Panc1 (cell line): ENCODE measurements around the gene UBAC1.

Experiments
- SIN3A ChIP-seq: IDR thresholded peaks from 2 replicates; pipeline ENCODE4 v1.6.1; 2012; ENCODE audit warnings: low read depth, mild to moderate bottlenecking, low read length, moderate library complexity, borderline replicate concordance; ENCODE audit not compliant: insufficient read depth
- TF ChIP-seq, protein P1 (sequence below): fragments of 450-650 bp; IDR thresholded peaks from 2 replicates; pipeline ENCODE4 v1.5.1; 2017; ENCODE audit warnings: mild to moderate bottlenecking
- TF ChIP-seq, protein P2 (sequence below), 2 experiments: IDR thresholded peaks; 2 replicates each; pipeline ENCODE4 v1.6.1; 2011 to 2012; ENCODE audit warnings: low read depth in 2 of 2, control low read depth in 1 of 2, low read length in 1 of 2, mild to moderate bottlenecking in 1 of 2, moderate library complexity in 1 of 2; ENCODE audit not compliant: insufficient read depth in 1 of 2

DNA sequence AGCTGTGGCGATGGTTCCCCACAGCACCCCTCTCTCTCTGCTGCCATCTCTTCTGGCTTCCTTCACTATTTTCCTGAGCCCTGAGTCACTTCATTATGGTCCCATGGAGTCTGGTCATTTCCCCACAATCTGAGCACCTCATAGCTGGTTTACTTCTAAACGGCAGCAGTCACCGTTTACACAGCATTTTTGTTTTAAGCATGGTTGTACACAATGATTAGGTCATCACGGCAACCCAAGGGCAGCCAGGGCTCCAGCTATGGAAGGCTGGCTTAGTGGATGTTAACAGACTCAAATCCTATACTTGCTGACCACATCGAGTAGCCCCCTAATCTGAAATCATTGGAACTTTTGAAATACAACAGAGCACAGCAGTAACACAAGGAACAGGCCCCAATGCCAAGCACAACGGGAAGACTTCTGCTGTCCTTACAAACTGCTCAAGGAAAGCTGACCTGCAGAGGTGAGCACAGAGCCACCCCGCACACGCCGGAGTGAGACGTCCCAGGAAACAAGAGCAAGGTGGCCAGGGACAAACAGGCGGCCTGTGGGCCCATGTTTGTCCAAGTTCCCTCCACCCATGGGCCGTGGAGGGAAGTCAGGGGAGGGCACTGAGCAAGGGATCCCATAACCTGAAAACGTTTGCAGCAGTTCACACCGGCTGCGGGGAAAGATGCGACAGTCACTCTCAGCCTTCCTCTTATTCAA lies 76.7 kb downstream of the UBAC1 start:
- TF ChIP-seq, protein P1, sequence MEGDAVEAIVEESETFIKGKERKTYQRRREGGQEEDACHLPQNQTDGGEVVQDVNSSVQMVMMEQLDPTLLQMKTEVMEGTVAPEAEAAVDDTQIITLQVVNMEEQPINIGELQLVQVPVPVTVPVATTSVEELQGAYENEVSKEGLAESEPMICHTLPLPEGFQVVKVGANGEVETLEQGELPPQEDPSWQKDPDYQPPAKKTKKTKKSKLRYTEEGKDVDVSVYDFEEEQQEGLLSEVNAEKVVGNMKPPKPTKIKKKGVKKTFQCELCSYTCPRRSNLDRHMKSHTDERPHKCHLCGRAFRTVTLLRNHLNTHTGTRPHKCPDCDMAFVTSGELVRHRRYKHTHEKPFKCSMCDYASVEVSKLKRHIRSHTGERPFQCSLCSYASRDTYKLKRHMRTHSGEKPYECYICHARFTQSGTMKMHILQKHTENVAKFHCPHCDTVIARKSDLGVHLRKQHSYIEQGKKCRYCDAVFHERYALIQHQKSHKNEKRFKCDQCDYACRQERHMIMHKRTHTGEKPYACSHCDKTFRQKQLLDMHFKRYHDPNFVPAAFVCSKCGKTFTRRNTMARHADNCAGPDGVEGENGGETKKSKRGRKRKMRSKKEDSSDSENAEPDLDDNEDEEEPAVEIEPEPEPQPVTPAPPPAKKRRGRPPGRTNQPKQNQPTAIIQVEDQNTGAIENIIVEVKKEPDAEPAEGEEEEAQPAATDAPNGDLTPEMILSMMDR, result no peak
- TF ChIP-seq, protein P2, sequence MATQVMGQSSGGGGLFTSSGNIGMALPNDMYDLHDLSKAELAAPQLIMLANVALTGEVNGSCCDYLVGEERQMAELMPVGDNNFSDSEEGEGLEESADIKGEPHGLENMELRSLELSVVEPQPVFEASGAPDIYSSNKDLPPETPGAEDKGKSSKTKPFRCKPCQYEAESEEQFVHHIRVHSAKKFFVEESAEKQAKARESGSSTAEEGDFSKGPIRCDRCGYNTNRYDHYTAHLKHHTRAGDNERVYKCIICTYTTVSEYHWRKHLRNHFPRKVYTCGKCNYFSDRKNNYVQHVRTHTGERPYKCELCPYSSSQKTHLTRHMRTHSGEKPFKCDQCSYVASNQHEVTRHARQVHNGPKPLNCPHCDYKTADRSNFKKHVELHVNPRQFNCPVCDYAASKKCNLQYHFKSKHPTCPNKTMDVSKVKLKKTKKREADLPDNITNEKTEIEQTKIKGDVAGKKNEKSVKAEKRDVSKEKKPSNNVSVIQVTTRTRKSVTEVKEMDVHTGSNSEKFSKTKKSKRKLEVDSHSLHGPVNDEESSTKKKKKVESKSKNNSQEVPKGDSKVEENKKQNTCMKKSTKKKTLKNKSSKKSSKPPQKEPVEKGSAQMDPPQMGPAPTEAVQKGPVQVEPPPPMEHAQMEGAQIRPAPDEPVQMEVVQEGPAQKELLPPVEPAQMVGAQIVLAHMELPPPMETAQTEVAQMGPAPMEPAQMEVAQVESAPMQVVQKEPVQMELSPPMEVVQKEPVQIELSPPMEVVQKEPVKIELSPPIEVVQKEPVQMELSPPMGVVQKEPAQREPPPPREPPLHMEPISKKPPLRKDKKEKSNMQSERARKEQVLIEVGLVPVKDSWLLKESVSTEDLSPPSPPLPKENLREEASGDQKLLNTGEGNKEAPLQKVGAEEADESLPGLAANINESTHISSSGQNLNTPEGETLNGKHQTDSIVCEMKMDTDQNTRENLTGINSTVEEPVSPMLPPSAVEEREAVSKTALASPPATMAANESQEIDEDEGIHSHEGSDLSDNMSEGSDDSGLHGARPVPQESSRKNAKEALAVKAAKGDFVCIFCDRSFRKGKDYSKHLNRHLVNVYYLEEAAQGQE (IDR thresholded peaks at IDR 0.05; ENCODE audit: insufficient read depth in 1 of 2, low read depth in 2 of 2, low read length in 1 of 2), result no peak
- TF ChIP-seq SIN3A, result no peak
